PC-3 (cell line): ENCODE measurements around the gene KIR3DL2.

Experiments
- CTCF ChIP-seq: fragments of 300-600 bp; sonication (generic); conservative IDR thresholded peaks from 2 replicates; pipeline ENCODE4 v1.5.1; 2017; ENCODE audit warnings: antibody characterized with exemption, low read depth, mild to moderate bottlenecking, low read length
- EZH2 ChIP-seq: fragments of 300-600 bp; sonication (generic); IDR thresholded peaks from one replicate; pipeline ENCODE4 v1.6.1; 2017; ENCODE audit warnings: antibody characterized with exemption, mild to moderate bottlenecking, low read length; ENCODE audit not compliant: unreplicated experiment

DNA sequence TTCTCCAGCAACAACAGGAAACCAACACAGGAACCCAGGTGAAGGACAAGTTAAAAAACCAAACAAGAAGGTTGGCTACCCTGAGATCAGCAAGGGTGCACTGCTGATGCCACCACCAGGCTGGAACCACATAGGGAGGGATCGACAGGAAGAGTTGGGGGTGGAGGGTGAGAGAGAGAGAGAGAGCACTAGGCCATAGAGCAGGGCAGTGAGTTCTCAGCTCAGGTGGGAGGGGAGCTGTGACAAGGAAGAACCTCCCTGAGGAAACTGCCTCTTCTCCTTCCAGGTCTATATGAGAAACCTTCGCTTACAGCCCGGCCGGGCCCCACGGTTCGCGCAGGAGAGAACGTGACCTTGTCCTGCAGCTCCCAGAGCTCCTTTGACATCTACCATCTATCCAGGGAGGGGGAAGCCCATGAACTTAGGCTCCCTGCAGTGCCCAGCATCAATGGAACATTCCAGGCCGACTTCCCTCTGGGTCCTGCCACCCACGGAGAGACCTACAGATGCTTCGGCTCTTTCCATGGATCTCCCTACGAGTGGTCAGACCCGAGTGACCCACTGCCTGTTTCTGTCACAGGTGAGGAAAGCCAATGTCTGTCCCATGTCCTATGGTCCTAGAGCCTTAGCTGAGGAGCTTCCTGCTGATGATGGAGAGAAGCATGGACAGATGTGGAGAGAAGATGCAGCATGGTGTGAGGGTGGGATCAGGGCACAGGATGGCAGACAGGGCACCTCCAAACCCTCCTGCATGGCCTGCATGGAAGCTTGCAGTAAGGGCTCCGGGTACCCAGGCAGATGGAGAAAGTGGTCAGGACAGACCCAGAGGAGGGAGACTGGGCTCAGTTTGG, 44.4 kb upstream of the KIR3DL2 start:
- TF ChIP-seq CTCF (no peak), EZH2 (no peak)
